ENCODE data around the gene GLS. TPM values are rescaled to one million over a fixed set of nuclear protein-coding genes. Genes with fewer than 3 reads are reported as not detected.
"Not testable (repeated sequence)": the region's sequence is repeated elsewhere in the genome, so short reads cannot be mapped to it uniquely, and the experiment has no call there.

GLS gene
- total RNA-seq, 2 experiments from 2014 or later = 213 to 223 TPM

DNA sequence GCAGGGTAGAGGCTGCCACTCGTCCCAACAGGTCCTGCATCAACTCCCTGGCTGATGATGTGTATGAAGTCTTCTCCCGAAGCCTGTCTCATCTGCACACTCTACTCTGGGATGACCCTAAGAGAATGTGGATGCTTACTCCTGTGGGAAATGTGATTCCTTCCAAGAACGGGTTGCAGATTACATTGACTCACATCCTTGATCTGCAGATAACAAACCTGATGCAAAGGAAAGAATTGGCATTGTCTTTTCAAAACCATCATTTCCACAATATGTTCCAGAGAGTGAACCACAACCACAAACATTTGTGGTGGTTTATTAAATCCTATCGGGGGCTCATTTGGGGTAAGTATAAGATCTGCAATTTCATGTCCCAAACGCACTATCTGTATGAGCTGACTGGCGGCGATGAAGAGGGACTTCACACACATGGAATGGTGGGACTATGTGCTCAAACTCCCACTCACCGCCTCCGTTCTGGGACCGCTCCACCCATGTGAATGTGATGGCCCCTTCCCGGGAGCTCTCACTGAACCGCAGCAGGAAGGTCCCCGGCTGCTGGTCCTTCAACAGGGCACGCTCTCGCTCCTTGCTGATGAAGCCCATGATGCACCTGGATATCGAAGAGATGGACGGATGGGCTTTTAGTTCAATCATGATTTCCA lies 97.9 kb downstream of the GLS start:
- ChIA-PET CTCF (no interaction called here), POLR2A (no interaction called here)

GRCh38 chr2:190979906-190980629 lies 99.4 kb downstream of the GLS start:
- POLR2A ChIA-PET = interaction anchor here (0.6 kb wide), 1 partner anchor 25 kb away, joined by 5 read pairs; no protein-coding TSS in a partner anchor
- CTCF ChIA-PET = interaction anchor here (1.1 kb wide), 1 partner anchor 25 kb away, joined by 3 read pairs; no protein-coding TSS in a partner anchor

- ChIA-PET POLR2A (no interaction called here), CTCF (no interaction called here)
Measured at GRCh38 chr2:190980630-190981209, 100.1 kb downstream of the GLS start.

DNA sequence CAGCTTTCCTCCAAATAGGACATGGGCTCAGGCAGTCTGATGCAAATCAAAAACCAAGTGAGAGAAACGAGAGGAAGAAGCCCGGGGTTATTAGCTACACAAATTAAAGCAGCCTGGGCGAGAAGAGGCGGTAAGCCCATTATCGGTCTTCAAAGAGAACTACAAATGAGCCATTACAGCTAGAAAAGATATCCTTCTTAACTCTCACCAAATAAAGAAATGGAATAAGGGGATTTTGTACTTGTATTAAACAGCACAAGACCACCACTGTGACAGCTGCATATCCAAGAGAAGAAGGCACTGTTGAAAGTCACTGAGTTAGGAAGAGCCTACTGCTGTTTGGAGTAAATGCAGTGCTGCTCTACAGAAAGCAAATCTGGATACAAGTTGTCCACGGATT lies 100.7 kb downstream of the GLS start:
- CTCF ChIA-PET = no interaction called here
- POLR2A ChIA-PET = no interaction called here

DNA sequence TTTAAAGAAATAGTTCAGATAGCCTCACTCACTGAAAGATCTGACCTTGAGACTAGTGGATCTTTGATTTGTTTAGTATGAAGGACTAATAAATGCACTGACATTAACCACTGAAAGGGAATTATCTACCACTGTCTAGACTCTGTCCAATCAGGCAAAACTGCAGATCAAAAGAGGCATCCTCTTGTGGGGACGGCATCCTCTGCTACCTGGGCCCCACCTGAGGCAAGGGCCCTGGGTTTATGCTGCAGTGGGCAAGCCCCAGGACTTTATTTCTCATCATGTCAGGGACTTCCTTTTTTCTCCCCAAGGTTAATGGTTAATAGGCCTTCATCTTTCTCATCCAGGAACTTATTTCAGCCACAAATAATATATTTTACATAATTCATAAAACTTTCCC lies 101.1 kb downstream of the GLS start:
- POLR2A ChIA-PET = no interaction called here
- CTCF ChIA-PET = no interaction called here

GRCh38 chr2:190982262-190983034 lies 101.8 kb downstream of the GLS start:
- ChIA-PET POLR2A (interaction anchor here (0.6 kb wide), 1 partner anchor 32 kb away, joined by 3 read pairs; the partner anchor contains the start of gene STAT1), CTCF (no interaction called here)

GRCh38 chr2:190984595-190984994 lies 104.0 kb downstream of the GLS start:
- POLR2A ChIA-PET = interaction anchor here (1.0 kb wide), 1 partner anchor 13 kb away, joined by 3 read pairs; no protein-coding TSS in a partner anchor
- CTCF ChIA-PET = no interaction called here

- ChIA-PET POLR2A (interaction anchor here (0.5 to 0.7 kb wide), 2 partner anchors 11 to 26 kb away, joined by 3 read pairs; no protein-coding TSS in a partner anchor), CTCF (no interaction called here)
Measured at GRCh38 chr2:190986221-190986953, 105.8 kb downstream of the GLS start.

- POLR2A ChIA-PET = interaction anchor here (0.5 kb wide), 1 partner anchor 25 kb away, joined by 3 read pairs; no protein-coding TSS in a partner anchor
- CTCF ChIA-PET = no interaction called here
Measured at GRCh38 chr2:190987116-190987515, 106.5 kb downstream of the GLS start.

- ChIA-PET POLR2A (no interaction called here), CTCF (no interaction called here)
Measured at GRCh38 chr2:190987938-190988337, 107.3 kb downstream of the GLS start.

GRCh38 chr2:190988910-190989309 lies 108.3 kb downstream of the GLS start:
- POLR2A ChIA-PET = no interaction called here
- CTCF ChIA-PET = interaction anchor here (1.5 kb wide), 1 partner anchor 39 kb away, joined by 3 read pairs; no protein-coding TSS in a partner anchor

DNA sequence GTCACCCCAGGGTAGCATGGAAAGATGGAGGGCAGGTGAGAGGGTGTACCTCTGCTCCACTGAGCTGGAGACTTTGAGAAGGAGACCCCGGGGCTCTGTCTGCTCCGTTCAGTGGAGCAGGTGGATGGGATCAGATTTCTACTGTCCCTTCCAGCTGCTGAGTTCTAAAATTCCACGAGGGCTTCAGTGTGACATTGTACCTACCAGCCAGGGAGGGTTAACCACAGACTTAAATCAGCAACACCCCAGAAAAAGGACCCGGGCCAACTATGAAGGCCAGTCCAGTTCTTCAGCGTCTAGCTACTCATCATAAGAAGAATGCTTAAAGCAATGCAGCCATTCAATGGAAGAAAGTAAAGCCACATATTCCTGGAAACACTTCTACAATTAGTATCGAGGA lies 109.5 kb downstream of the GLS start:
- ChIA-PET CTCF (interaction anchor here (1.5 kb wide), 1 partner anchor 40 kb away, joined by 3 read pairs; no protein-coding TSS in a partner anchor), POLR2A (no interaction called here)

DNA sequence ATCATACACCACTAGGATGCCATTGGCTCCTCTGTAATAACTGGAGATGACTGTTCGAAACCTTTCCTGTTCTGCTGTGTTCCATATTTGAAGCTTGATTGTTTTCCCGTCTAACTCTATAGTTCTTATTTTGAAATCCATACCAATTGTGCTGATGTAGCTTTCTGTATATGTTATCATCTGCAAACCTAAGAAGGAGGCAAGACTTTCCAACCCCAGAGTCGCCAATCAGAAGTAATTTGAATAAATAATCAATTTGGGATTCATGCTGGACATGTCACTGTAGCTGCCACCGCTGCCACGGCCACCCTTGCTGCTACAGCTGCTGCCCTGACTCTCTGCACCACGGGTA lies 112.6 kb downstream of the GLS start:
- CTCF ChIA-PET = interaction anchor here (0.7 kb wide), 1 partner anchor 18 kb away, joined by 3 read pairs; no protein-coding TSS in a partner anchor
- POLR2A ChIA-PET = no interaction called here

DNA sequence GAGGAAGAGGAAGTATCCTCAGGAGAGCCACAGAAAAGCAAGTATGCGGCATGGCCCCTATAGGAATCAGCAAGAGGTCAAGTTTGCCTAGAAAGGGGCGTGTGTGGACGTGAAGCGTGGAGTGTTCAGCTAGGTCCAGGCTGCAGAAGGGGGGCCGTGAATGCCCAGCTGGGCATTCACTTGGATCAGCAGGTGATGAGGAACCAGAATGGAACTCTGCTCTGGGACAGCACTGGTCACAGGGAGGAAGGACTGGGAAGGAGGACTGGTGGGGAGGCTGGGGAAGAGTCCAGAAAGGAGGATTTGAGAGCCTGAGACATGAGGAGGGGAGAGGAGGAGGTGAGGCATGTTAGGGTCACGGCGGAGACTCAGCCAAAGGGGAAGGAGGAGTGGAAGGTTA lies 113.5 kb downstream of the GLS start:
- ChIA-PET POLR2A (no interaction called here), CTCF (no interaction called here)

GRCh38 chr2:190995315-190995714 lies 114.7 kb downstream of the GLS start:
- CTCF ChIA-PET, POLR2A ChIA-PET: not testable (repeated sequence)

- ChIA-PET POLR2A (no interaction called here), CTCF (interaction anchor here (0.9 to 1.9 kb wide), 2 partner anchors 16 to 159 kb away, joined by 3 to 5 read pairs; no protein-coding TSS in a partner anchor)
Measured at GRCh38 chr2:190996338-190996946, 115.8 kb downstream of the GLS start.

DNA sequence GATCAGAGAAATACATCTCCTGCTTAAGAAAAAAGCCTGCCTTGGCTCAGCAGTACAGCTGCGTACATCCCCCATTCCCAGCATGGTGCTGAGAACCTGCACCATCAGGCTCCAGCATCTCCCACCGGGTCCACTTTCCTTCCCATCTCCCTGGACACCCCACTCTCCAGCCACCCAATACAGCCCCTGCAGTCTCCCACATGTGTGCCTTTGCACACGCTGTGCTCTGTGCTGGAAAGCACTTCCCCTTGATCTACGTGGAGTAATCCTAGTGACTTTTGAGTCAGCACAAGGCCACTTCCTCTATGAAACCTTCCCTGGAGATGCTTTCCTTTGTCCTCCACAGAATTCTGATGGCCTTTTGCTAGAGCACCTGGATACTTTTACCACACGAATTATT lies 116.3 kb downstream of the GLS start:
- CTCF ChIA-PET = interaction anchor here (1.9 kb wide), 1 partner anchor 15 kb away, joined by 5 read pairs; no protein-coding TSS in a partner anchor
- POLR2A ChIA-PET = interaction anchor here (0.9 to 1.1 kb wide), 2 partner anchors 11 to 12 kb away, joined by 3 read pairs; no protein-coding TSS in a partner anchor

DNA sequence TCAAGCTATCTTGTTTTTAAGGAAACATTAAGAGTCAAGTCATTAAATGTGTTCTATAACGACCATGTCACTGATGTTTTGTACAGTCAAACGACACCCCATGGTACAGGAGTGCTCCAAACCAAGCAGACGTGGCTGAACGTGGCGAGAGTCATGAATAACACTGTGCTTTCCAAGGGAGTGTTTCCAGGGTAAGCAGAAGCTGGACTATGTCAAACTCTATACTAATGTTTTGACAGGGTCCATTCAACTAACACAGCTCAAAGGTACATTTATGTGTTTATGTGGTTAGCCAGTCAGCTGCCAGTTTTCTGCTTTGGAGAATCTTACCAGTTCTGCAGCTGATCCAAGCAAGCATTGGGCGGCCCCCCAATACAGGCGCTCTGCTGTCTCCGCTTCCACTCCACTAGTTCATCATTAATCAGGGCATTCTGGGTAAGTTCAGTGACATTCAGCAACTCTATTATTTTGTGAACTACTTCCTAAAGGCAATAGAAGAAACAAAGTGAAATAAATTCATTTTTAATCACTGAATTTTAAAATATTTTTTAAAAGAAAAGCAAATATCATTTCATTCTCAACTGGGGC lies 117.0 kb downstream of the GLS start:
- CTCF ChIA-PET = interaction anchor here (1.9 kb wide), 1 partner anchor 15 kb away, joined by 5 read pairs; no protein-coding TSS in a partner anchor
- POLR2A ChIA-PET = interaction anchor here (0.9 to 1.1 kb wide), 2 partner anchors 12 to 13 kb away, joined by 3 read pairs; no protein-coding TSS in a partner anchor
